HG02943 (cell line): Measurements from ENCODE around the gene DDIT3.

Experiments used
- ATAC-seq: cut with Tn5 transposase; IDR thresholded peaks from one replicate; pipeline ENCODE4 v1.9.1; 2021; ENCODE audit warnings: mild to moderate bottlenecking, low read depth, moderate library complexity; ENCODE audit not compliant: unreplicated experiment

Gene DDIT3

DNA sequence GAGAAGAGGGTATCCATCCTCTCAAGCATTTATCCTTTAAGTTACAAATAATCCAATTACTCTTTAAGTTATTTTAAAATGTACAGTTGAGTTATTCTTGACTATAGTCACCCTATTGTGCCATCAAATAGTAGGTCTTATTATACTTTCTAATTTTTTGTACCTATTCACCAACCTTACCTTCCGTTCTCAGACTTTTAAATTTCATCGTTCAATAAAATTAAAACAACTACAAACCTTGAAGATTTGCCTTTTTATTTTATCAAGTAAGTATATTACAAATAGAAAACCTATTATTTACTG lies 27.6 kb upstream of the DDIT3 start:
- ATAC-seq, result no peak

GRCh38 chr12:57547288-57548012 lies 27.1 kb upstream of the DDIT3 start:
- no peak for ATAC-seq

- peak; percentile 99 for ATAC-seq
Measured at GRCh38 chr12:57546438-57547287, 26.3 kb upstream of the DDIT3 start, which contains the start of gene DCTN2. DCTN2 (minus strand) TSS chr12:57547192; CDS start chr12:57547063, 129 bp downstream.

DNA sequence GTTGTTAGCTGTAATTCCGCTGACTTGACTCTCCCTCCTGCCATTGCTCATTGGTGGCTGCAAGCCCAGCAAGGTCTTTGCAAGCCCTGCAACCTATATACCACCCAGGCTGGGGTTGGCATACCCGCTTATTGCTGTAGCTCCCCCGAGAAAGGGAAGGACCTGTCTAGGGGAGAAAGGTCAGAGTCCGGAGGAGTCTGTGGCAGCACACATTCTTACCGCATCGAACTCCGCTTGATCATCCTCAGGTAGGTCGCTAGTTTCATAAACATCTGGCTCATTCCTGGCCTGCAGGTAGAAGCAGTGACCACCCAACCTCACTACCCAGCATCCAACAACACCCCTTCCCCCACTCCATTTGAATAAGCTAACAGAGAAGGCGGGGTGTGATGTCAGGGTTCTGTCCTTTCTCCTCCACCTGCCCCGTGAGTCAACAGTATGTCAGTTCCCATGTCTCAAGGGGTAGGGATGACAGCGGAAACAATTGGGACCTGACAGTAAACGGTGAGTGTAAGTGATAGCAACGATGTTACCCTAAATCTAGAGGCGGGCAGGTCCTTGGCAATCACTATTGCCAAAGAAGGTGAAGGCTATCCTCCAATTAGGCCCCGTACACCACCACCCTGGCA lies 25.6 kb upstream of the DDIT3 start:
- no peak for ATAC-seq

DNA sequence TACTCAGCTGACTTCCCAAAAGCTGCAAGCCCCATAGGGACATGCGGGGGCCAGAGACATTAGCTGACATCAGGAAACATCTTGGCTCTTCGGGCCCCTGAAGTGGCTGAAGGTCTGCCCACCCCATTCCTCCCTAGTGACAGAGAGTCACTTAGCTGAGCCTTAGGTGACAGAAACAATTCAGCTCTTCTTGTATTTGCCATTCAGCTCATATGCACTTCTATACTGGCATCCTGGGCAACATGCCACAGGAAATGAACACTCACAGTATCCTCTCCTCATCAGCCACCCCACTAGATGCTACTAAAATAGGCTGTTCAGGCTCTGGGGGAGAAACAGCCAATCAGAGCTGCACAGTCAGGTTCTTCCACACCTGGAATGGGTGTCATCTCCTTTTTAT lies 23.3 kb upstream of the DDIT3 start:
- ATAC-seq, result no peak

DNA sequence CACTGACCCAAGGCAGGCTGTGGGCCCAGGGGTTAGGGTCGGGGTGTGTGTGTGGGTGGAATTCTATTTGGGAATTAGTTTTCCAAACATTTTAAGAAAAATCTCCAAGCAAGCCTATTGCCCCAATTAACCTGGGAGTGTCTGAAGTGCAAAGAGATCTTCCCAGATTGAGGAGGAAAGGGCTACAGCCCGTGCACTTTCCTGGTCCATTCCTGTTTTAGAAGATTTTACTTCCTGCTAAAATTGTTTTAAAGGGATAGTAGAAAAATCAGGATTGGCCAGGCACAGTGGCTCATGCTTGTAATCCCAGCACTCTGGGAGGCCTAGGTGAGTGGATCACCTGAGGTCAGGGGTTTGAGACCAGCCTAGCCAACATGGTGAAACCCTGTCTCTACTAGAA lies 21.4 kb upstream of the DDIT3 start:
- no peak for ATAC-seq

DNA sequence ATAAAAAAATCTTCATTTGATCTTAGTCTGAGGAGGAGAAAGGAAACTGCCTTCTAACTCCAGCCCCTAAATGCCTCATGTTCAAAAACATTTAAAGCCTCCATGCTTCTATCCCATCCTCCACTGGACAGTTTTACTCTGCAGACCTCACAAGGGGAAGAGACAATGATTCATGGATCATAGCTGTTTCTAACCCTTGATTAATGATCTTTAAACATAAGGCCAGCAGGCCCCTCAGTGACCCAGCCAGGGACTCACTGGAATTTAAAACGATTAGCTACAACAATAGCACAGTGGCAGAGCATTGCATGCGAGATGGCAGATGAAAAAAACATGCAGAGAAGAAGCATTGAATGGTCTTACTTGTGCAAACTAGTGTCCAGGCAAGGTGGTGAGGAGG lies 20.7 kb upstream of the DDIT3 start:
- no peak for ATAC-seq

DNA sequence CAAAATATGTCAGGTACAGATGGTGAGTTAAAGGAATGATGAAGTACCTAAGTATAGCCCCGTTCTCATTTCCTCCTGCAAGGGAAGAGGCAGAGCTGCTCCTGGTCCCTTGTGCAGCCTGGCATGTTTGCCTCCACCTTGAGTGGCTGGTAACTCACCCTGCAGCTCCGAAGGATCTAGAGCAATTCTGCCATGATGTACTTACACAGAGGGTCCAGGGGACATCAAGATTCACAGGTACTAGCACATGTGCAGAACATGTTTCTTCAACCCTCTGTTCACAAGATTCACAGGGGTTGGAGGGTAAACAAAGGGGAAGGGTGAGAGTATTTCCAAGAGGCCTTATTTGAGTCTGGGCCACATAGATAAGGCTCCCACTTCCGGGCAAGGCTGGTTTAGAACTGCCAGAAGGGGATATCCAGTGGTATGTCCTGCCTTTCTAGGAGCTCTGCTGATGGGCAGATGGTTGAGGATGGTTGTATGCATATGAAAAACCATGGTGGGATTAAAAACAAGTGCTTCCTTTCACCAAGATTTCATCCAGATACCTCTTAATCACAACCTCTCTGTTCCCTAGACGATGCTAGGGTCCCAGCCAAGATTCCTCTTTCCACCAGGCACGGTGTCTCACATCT lies 18.9 kb upstream of the DDIT3 start:
- ATAC-seq, result no peak

GRCh38 chr12:57536597-57536942 lies 16.3 kb upstream of the DDIT3 start:
- ATAC-seq, result no peak

- ATAC-seq, result no peak
Measured at GRCh38 chr12:57535764-57536596, 15.7 kb upstream of the DDIT3 start.

- no peak for ATAC-seq
Measured at GRCh38 chr12:57534991-57535543, 14.8 kb upstream of the DDIT3 start.

DNA sequence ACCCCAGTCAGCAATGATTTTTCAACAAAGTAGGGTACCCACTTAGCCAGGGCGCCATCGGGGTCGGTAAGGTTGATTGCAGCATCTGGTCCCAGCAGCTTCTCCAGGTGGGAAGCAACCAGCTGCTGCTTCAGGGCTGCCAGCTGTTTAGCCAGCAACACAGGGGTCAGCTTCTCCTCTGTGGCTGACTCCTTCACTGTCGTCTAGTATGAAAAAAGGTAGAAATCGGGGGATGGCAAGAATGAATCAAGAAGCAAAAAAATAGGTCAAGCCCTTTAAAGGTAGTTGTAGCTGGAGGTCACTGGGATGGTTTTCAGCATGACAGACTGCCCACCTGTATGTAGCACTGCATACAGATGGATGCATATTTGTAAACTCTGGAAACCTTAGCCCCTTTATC lies 13.9 kb upstream of the DDIT3 start:
- ATAC-seq, result no peak

GRCh38 chr12:57533108-57533507 lies 12.8 kb upstream of the DDIT3 start:
- no peak for ATAC-seq

DNA sequence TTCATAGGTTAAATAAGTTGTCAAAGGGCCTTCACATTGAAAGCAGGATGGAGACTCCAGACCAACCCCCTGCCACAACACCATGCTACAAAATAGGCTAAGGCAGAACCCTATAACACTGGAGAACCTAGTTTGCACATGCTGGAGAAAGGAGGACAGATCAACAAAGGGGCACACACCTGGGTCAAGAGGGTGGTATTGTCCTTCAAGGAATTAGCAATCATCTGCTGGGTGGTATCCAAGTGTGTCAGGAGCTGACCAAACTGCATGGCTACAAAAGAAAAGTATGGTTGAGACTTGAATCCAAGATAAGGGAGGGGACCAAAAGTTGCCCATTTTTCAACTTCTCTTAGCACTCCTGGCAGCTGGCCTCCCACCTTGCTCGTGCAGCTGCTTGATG lies 11.5 kb upstream of the DDIT3 start:
- no peak for ATAC-seq

GRCh38 chr12:57530396-57531142 lies 10.3 kb upstream of the DDIT3 start:
- ATAC-seq, result no peak

DNA sequence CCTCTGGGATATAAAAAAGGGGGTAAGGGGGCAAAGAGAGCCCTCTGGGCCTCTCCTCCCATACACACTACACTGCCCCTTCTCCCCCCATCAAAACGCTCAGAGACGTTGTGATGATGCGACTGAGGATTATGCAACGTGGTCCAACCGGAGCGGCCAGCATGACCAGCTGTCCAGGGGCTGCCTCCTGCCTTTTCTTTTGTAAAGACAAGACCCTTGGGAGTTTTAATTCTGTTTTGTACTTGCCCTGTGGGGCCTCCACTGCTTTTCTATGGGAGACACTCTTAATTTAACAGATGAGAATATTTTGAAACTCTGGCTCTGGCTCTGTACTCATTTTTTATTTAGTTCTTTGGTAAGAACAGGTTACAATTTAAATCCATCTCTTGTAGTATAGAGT lies 9.5 kb upstream of the DDIT3 start:
- ATAC-seq, result no peak

DNA sequence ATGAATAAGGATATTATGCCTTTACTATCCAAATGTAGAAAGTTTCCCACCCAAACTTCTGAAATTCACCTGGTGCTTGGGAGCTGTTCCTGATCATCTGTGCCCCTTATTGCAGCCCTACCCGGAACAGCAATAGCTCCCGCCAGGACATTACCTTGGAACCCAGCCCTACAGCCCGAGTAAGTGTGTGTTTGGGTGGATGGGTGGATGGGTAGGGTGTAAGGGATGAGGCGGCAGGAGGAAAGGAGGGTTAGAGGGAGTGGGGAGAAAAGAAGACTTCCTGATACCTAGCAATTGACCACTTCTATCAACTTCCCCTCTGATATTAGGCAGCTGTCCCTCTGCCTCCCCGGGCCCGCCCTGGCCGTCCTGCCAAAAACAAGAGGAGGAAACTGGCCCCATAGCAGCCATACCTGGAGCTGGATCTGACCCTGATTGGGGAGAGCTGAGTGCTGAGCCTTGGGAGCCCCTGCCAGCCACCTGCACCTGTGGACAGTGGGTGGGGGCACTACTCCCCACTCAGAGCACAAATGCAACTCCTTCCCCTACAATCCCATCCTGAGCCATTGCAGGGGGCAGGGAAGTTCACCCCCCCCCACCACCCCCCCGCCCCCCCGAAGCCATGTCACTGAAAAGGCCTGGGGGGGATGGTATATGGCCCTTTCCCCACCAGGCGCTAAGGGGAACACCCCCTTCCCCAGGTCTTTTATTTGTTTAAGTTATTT lies 8.7 kb upstream of the DDIT3 start:
- no peak for ATAC-seq

DNA sequence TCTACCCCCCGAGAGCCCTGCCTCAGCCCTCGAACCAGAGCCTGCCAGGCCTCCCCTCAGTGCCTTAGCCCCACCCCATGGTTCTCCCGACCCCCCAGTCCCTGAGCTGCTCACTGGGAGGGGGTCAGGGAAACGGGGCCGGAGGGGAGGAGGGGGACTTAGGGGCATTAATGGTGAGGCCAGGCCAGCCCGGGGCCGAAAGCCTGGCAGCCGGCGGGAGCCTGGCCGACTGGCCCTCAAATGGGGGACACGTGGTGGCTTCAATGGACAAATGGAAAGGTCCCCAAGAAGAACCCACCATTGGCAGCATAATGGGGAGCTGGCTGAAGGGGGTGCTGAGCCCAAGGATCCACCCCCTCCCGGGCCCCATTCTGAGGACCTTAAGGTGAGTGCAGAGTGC lies 7.9 kb upstream of the DDIT3 start:
- no peak for ATAC-seq

DNA sequence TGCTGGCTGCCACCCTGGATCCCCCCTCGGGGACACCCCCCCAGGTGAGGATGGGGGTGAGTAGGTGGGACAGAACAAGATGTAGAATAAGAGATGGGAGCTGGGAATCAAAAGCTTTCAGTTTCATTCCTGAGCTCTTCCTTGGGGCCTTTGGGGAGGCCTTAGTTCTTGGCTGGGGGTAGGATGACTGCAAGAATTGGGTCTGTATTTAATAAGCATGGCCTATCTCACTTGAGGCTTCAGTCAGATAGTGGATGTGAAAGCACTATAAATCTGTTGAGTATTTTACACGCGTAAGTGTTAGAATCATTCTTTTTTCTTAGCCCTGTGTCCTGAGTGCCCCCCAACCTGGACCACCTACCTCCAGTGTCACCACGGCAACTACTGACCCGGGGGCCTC lies 6.9 kb upstream of the DDIT3 start:
- ATAC-seq, result no peak
